Measurements from ENCODE around the gene CDR2. TPM values are rescaled to one million over a fixed set of nuclear protein-coding genes. Genes with fewer than 3 reads are reported as not detected.
"Not testable (repeated sequence)": the region's sequence is repeated elsewhere in the genome, so short reads cannot be mapped to it uniquely, and the experiment has no call there.

The CDR2 gene
- polyA plus RNA-seq, 3 donors = 2.5 to 5.9 (median 4.8) TPM

- Mint-ChIP-seq H3K4me1 (peaks cover 35% of the 10 kb centered on the region), H3K36me3 (peaks cover 29 to 35% of the 10 kb centered on the region in 2 donors), H3K9me3 (peaks cover 0 to 3% (median 0%) of the 10 kb centered on the region in 7 donors), H3K4me3 (no peak overlapping the region), H3K27me3 (ENCODE audit: low read depth in 3 of 3) (peaks cover 0 to 1% (median 0%) of the 10 kb centered on the region in 3 donors), H3K27ac (no peak overlapping the region)
- Histone ChIP-seq H3K27me3 (ENCODE audit: control insufficient read depth in 2 of 2, insufficient read depth in 2 of 2, low read length in 2 of 2) (no peaks in the 10 kb centered on the region), H3K4me2 (replicated peaks; ENCODE audit: extremely low read depth, low read length, poor library complexity, severe bottlenecking) (no peak overlapping the region), H3K9me3 (replicated peaks in 1 of 2; ENCODE audit: control insufficient read depth in 1 of 2, insufficient read depth in 1 of 2, low read length in 2 of 2) (no peaks in the 10 kb centered on the region), H3K36me3 (replicated peaks in 1 of 2; ENCODE audit: control insufficient read depth in 1 of 2, insufficient read depth in 2 of 2, low read length in 2 of 2) (peaks cover 17 to 27% of the 10 kb centered on the region in 2 donors), H3K27ac (ENCODE audit: low read depth in 1 of 2, low read length in 2 of 2) (no peak overlapping the region), H4K20me1 (ENCODE audit: insufficient read depth, low read length) (no peaks in the 10 kb centered on the region), H3K9ac (ENCODE audit: insufficient read depth, low read length, poor library complexity, severe bottlenecking) (no peak overlapping the region), H3K4me3 (replicated peaks in 1 of 3; ENCODE audit: low read depth in 2 of 3, low read length in 3 of 3) (no peak overlapping the region), H2AFZ (ENCODE audit: insufficient read depth, low read depth, low read length, poor library complexity, severe bottlenecking) (no peak overlapping the region), H3K79me2 (ENCODE audit: insufficient read depth, low read length) (peaks cover 13% of the 10 kb centered on the region), H3K4me1 (ENCODE audit: control insufficient read depth in 1 of 2, insufficient read depth in 2 of 2, low read length in 2 of 2) (peaks cover 35 to 41% of the 10 kb centered on the region in 2 donors)
- intact Hi-C loops (cut with micrococcal nuclease) = no loop called here
- DNase-seq = no peak
- no peak for TF ChIP-seq CTCF (IDR thresholded peaks at IDR 0.05)
- WGBS (ENCODE audit: insufficient coverage) = 100% methylated on average over 4 of the region's 6 CpGs
Measured at GRCh38 chr16:22352140-22352539, 22.3 kb downstream of the CDR2 start.

- H3K27me3 ChIP-seq (ENCODE audit: control insufficient read depth in 2 of 2, insufficient read depth in 2 of 2, low read length in 2 of 2); H3K27me3 Mint-ChIP-seq (ENCODE audit: low read depth in 3 of 3); H3K4me3 Mint-ChIP-seq; H3K9ac ChIP-seq (ENCODE audit: insufficient read depth, low read length, poor library complexity, severe bottlenecking); DNase-seq; H2AFZ ChIP-seq (ENCODE audit: insufficient read depth, low read depth, low read length, poor library complexity, severe bottlenecking); H3K27ac ChIP-seq (ENCODE audit: low read depth in 1 of 2, low read length in 2 of 2); H3K4me3 ChIP-seq (replicated peaks in 1 of 3; ENCODE audit: low read depth in 2 of 3, low read length in 3 of 3); H3K9me3 ChIP-seq (replicated peaks in 1 of 2; ENCODE audit: control insufficient read depth in 1 of 2, insufficient read depth in 1 of 2, low read length in 2 of 2); H4K20me1 ChIP-seq (ENCODE audit: insufficient read depth, low read length); H3K27ac Mint-ChIP-seq; H3K9me3 Mint-ChIP-seq; intact Hi-C loops (cut with micrococcal nuclease); H3K4me2 ChIP-seq (replicated peaks; ENCODE audit: extremely low read depth, low read length, poor library complexity, severe bottlenecking): not testable (repeated sequence)
- H3K79me2 ChIP-seq (ENCODE audit: insufficient read depth, low read length) = peaks cover 13% of the 10 kb centered on the region
- peaks cover 41% of the 10 kb centered on the region for H3K4me1 Mint-ChIP-seq
- H3K36me3 ChIP-seq (replicated peaks in 1 of 2; ENCODE audit: control insufficient read depth in 1 of 2, insufficient read depth in 2 of 2, low read length in 2 of 2) = peaks cover 22 to 38% of the 10 kb centered on the region in 2 donors
- peaks cover 38 to 44% of the 10 kb centered on the region in 2 donors for H3K36me3 Mint-ChIP-seq
- peaks cover 35 to 41% of the 10 kb centered on the region in 2 donors for H3K4me1 ChIP-seq (ENCODE audit: control insufficient read depth in 1 of 2, insufficient read depth in 2 of 2, low read length in 2 of 2)
- no CpG with 5 or more reads among the region's 6 CpGs for WGBS (ENCODE audit: insufficient coverage)
Measured at GRCh38 chr16:22351017-22351416, 23.4 kb downstream of the CDR2 start.
